HEK293 (cell line): ENCODE results near the gene C11orf98.

ENCODE experiments used
- CTCF ChIP-seq: fragments of 450-650 bp; formaldehyde crosslinking; IDR thresholded peaks from 2 replicates; pipeline ENCODE4 v1.5.1; 2016; ENCODE audit warnings: missing biosample characterization, missing genetic modification characterization
- ZBTB21 ChIP-seq: fragments of 450-650 bp; formaldehyde crosslinking; IDR thresholded peaks from 2 replicates; pipeline ENCODE4 v1.5.1; 2017; ENCODE audit warnings: missing biosample characterization, missing genetic modification characterization
- ZNF544 ChIP-seq: fragments of 450-650 bp; formaldehyde crosslinking; IDR thresholded peaks from 2 replicates; pipeline ENCODE4 v1.5.0; 2017; ENCODE audit warnings: missing biosample characterization, missing genetic modification characterization
- ZNF624 ChIP-seq: fragments of 450-650 bp; formaldehyde crosslinking; IDR thresholded peaks from 2 replicates; pipeline ENCODE4 v1.5.1; 2017; ENCODE audit warnings: missing biosample characterization, missing genetic modification characterization
- TF ChIP-seq, protein P1 (sequence below): fragments of 450-650 bp; formaldehyde crosslinking; IDR thresholded peaks from 2 replicates; pipeline ENCODE4 v1.5.1; 2016; ENCODE audit warnings: missing biosample characterization, missing genetic modification characterization

GRCh38 chr11:62689421-62690183 is 24.6 kb upstream of the C11orf98 start, which contains the start of gene LRRN4CL:
- TF ChIP-seq CTCF (tag by site-specific recombination) (no peak), ZNF624 (no peak), ZNF544 (no peak), ZBTB21 (tag by site-specific recombination) (peak; percentile 44; the same call in 1 of the 2 replicates)
- TF ChIP-seq, protein P1, sequence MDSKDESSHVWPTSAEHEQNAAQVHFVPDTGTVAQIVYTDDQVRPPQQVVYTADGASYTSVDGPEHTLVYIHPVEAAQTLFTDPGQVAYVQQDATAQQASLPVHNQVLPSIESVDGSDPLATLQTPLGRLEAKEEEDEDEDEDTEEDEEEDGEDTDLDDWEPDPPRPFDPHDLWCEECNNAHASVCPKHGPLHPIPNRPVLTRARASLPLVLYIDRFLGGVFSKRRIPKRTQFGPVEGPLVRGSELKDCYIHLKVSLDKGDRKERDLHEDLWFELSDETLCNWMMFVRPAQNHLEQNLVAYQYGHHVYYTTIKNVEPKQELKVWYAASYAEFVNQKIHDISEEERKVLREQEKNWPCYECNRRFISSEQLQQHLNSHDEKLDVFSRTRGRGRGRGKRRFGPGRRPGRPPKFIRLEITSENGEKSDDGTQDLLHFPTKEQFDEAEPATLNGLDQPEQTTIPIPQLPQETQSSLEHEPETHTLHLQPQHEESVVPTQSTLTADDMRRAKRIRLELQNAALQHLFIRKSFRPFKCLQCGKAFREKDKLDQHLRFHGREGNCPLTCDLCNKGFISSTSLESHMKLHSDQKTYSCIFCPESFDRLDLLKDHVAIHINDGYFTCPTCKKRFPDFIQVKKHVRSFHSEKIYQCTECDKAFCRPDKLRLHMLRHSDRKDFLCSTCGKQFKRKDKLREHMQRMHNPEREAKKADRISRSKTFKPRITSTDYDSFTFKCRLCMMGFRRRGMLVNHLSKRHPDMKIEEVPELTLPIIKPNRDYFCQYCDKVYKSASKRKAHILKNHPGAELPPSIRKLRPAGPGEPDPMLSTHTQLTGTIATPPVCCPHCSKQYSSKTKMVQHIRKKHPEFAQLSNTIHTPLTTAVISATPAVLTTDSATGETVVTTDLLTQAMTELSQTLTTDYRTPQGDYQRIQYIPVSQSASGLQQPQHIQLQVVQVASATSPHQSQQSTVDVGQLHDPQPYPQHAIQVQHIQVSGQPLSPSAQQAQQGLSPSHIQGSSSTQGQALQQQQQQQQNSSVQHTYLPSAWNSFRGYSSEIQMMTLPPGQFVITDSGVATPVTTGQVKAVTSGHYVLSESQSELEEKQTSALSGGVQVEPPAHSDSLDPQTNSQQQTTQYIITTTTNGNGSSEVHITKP (tag by site-specific recombination) = peak; percentile 17; the same call in 1 of the 2 replicates
